Measurements from ENCODE around the gene OR2K2.

Gene OR2K2

GRCh38 chr9:111298111-111298510 is 31.9 kb downstream of the OR2K2 start:
- no peak for TF ChIP-seq EZH2phosphoT487 (conservative IDR thresholded peaks at IDR 0.05; ENCODE audit: low read length)
- TF ChIP-seq CTCF (IDR thresholded peaks at IDR 0.05; ENCODE audit: insufficient read depth, low read length, poor library complexity, severe bottlenecking): no peak
- no peak overlapping the region for H3K4me2 ChIP-seq (ENCODE audit: low read depth, low read length, poor library complexity, severe bottlenecking)
- no peaks in the 10 kb centered on the region for H3K79me2 ChIP-seq (ENCODE audit: insufficient read depth, low read length)
- no peak overlapping the region for H3K9ac ChIP-seq (ENCODE audit: low read length)
- no peaks in the 10 kb centered on the region for H3K27me3 ChIP-seq (ENCODE audit: low read length)
- no peak overlapping the region for H3K4me3 ChIP-seq (ENCODE audit: insufficient read depth, low read length, poor library complexity, severe bottlenecking)
- no peaks in the 10 kb centered on the region for H3K36me3 ChIP-seq (ENCODE audit: low read length)
- H3K9me3 ChIP-seq (ENCODE audit: insufficient read depth, low read length): no peaks in the 10 kb centered on the region
- no peaks in the 10 kb centered on the region for H3F3A ChIP-seq (ENCODE audit: insufficient read depth)
- H3K9me2 ChIP-seq (replicated peaks; ENCODE audit: insufficient read depth, low read length): no peaks in the 10 kb centered on the region
- no peaks in the 10 kb centered on the region for H4K20me1 ChIP-seq (ENCODE audit: low read depth, low read length)
- no peak overlapping the region for H3K27ac ChIP-seq (ENCODE audit: low read depth, low read length)
- no peak overlapping the region for H2AFZ ChIP-seq (ENCODE audit: low read depth, low read length, severe bottlenecking)

- Histone ChIP-seq H3K27me3 (ENCODE audit: low read length) (no peaks in the 10 kb centered on the region), H3K27ac (ENCODE audit: low read depth, low read length) (no peak overlapping the region), H3K4me3 (ENCODE audit: insufficient read depth, low read length, poor library complexity, severe bottlenecking) (no peak overlapping the region), H3K9me3 (ENCODE audit: insufficient read depth, low read length) (no peaks in the 10 kb centered on the region), H4K20me1 (ENCODE audit: low read depth, low read length) (no peaks in the 10 kb centered on the region), H3K4me2 (ENCODE audit: low read depth, low read length, poor library complexity, severe bottlenecking) (no peak overlapping the region), H2AFZ (ENCODE audit: low read depth, low read length, severe bottlenecking) (no peak overlapping the region), H3F3A (ENCODE audit: insufficient read depth) (no peaks in the 10 kb centered on the region), H3K79me2 (ENCODE audit: insufficient read depth, low read length) (no peaks in the 10 kb centered on the region), H3K9me2 (replicated peaks; ENCODE audit: insufficient read depth, low read length) (no peaks in the 10 kb centered on the region), H3K36me3 (ENCODE audit: low read length) (no peaks in the 10 kb centered on the region), H3K9ac (ENCODE audit: low read length) (no peak overlapping the region)
- TF ChIP-seq CTCF (IDR thresholded peaks at IDR 0.05; ENCODE audit: insufficient read depth, low read length, poor library complexity, severe bottlenecking): no peak
These were observed 32.8 kb downstream of the OR2K2 start for GRCh38 chr9:111297066-111297824.

- Histone ChIP-seq H3K9me2 (replicated peaks; ENCODE audit: insufficient read depth, low read length) (no peaks in the 10 kb centered on the region), H3K4me2 (ENCODE audit: low read depth, low read length, poor library complexity, severe bottlenecking) (no peak overlapping the region), H3K79me2 (ENCODE audit: insufficient read depth, low read length) (no peaks in the 10 kb centered on the region), H3K9me3 (ENCODE audit: insufficient read depth, low read length) (no peaks in the 10 kb centered on the region), H3K27ac (ENCODE audit: low read depth, low read length) (no peak overlapping the region), H3F3A (ENCODE audit: insufficient read depth) (no peaks in the 10 kb centered on the region), H4K20me1 (ENCODE audit: low read depth, low read length) (no peaks in the 10 kb centered on the region), H3K9ac (ENCODE audit: low read length) (no peak overlapping the region), H3K36me3 (ENCODE audit: low read length) (no peaks in the 10 kb centered on the region), H2AFZ (ENCODE audit: low read depth, low read length, severe bottlenecking) (no peak overlapping the region), H3K27me3 (ENCODE audit: low read length) (no peaks in the 10 kb centered on the region), H3K4me3 (ENCODE audit: insufficient read depth, low read length, poor library complexity, severe bottlenecking) (no peak overlapping the region)
- TF ChIP-seq EZH2phosphoT487 (conservative IDR thresholded peaks at IDR 0.05; ENCODE audit: low read length): no peak
- TF ChIP-seq CTCF (IDR thresholded peaks at IDR 0.05; ENCODE audit: insufficient read depth, low read length, poor library complexity, severe bottlenecking): no peak
These were observed 35.2 kb downstream of the OR2K2 start for GRCh38 chr9:111294691-111295451.

All from SU-DHL-6 (cell line).